ENCODE data around the gene NSFL1C.

The NSFL1C gene

DNA sequence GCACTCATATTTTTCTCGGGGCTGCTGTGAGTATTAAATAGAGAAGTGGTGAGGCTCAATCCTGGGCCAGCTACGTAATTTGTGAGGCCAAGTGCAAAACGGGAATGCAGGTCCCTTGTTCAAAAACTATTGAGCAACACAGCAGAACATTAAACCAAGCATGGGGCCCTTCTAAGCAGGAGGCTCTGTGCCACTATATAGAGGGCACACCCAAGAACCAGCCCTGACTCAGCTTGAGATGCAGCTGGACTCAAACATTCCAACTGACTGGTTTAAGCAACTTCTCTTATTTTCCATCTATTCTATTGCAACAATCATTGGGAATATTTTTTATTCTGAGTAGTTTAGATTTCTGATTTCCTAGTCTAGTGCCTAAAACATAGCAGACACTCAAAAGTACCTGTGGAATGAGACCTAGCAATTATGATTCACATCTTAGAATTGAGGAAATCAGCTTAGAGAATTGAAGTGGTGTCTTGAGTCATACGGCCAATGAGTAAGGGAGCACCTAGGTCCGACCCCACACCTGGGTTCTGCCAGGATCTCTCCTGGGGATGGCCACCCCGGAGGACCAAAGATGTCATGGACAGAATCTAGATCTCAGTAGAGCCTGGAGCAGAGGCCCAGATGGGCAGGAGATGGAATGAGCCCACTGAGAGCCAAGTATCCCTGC lies 23.3 kb upstream of the NSFL1C start:
- no peak overlapping the region for H3K27ac Mint-ChIP-seq
- peaks cover 77% of the 10 kb centered on the region for H3K27me3 Mint-ChIP-seq (ENCODE audit: low read depth, poor library complexity)
- no peak for DNase-seq
- peaks cover 11% of the 10 kb centered on the region for H3K4me1 Mint-ChIP-seq
- H3K4me3 Mint-ChIP-seq = no peak overlapping the region
- H3K36me3 Mint-ChIP-seq (ENCODE audit: low read depth) = no peaks in the 10 kb centered on the region
- H3K9me3 Mint-ChIP-seq = no peaks in the 10 kb centered on the region
- TF ChIP-seq, protein P1, sequence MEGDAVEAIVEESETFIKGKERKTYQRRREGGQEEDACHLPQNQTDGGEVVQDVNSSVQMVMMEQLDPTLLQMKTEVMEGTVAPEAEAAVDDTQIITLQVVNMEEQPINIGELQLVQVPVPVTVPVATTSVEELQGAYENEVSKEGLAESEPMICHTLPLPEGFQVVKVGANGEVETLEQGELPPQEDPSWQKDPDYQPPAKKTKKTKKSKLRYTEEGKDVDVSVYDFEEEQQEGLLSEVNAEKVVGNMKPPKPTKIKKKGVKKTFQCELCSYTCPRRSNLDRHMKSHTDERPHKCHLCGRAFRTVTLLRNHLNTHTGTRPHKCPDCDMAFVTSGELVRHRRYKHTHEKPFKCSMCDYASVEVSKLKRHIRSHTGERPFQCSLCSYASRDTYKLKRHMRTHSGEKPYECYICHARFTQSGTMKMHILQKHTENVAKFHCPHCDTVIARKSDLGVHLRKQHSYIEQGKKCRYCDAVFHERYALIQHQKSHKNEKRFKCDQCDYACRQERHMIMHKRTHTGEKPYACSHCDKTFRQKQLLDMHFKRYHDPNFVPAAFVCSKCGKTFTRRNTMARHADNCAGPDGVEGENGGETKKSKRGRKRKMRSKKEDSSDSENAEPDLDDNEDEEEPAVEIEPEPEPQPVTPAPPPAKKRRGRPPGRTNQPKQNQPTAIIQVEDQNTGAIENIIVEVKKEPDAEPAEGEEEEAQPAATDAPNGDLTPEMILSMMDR (IDR thresholded peaks at IDR 0.05) = no peak

DNA sequence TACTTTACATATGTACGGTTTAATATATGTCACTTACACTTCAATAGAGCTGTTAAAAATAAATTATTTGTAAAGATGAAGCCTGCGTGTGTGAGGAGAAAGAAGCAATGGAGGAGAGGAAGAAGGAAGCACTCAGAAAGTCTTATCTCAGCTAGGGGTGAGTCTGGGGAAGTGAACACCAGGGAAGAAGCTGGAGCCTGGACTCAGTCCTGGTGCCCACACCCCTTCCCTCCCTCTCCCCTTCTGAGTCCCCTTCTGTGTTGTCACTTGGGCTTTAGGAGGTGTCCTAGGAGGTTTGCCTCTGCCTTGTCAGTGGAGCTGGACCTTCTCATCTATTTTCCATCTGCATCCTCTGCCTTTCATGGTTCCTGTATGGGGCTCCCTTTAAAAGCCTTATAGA lies 22.7 kb upstream of the NSFL1C start:
- H3K27me3 Mint-ChIP-seq (ENCODE audit: low read depth, poor library complexity) = peaks cover 75% of the 10 kb centered on the region
- H3K36me3 Mint-ChIP-seq (ENCODE audit: low read depth) = no peaks in the 10 kb centered on the region
- no peak overlapping the region for H3K27ac Mint-ChIP-seq
- H3K9me3 Mint-ChIP-seq = no peaks in the 10 kb centered on the region
- peaks cover 6% of the 10 kb centered on the region for H3K4me1 Mint-ChIP-seq
- TF ChIP-seq, protein P1 (IDR thresholded peaks at IDR 0.05) = no peak
- H3K4me3 Mint-ChIP-seq = no peak overlapping the region
- no peak for DNase-seq

DNA sequence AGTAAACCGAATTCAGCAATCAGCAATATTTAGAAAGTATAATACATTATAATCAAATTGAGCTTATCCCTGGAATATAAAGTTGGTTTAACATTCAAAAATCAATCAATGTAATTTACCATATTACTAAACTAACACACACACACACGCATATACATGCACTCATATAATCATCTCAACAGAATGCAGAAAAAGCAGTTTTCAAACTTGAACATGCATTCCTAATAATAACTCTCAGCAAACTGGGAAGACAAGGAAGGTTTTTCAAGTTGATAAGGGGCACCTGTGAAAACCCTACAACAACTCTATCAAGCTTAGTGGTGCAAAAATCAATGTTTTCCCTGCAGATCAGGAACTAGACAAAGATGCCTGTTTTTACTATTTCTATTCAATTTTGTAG lies 19.9 kb upstream of the NSFL1C start:
- Mint-ChIP-seq H3K27me3 (ENCODE audit: low read depth, poor library complexity) (peaks cover 71% of the 10 kb centered on the region), H3K4me1 (no peaks in the 10 kb centered on the region), H3K4me3 (no peak overlapping the region), H3K36me3 (ENCODE audit: low read depth) (no peaks in the 10 kb centered on the region), H3K27ac (no peak overlapping the region), H3K9me3 (no peaks in the 10 kb centered on the region)
- TF ChIP-seq, protein P1 (IDR thresholded peaks at IDR 0.05) = no peak
- no peak for DNase-seq

DNA sequence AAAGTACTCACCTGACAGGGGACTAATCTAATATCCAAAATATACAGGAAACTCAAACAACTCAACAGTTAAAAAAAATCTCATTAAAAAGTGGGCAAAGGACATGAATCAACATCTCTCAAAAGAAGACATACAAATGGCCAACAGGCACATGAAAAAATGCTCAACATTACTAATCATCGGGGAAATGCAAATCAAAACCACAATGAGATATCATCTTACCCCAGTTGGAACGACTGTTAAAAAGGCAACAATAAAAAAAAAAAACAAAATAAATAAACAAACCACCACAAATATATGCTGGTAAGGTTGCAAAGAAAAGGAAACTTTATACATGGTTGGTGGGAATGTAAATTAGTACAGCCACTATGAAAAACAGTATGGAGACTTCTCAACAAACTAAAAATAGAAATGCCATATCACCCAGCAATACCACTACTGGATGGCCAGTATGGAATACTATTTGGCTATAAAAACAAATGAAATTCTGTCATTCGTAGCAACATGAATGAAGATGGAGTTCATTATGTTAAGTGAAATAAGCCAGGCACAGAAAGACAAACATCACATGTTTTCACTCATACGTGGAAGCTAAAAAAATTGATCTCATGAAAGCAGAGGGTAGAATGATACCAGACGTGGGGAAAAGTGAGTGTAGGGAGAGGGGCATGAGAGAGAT lies 17.9 kb upstream of the NSFL1C start:
- TF ChIP-seq, protein P1 (IDR thresholded peaks at IDR 0.05) = no peak
- Mint-ChIP-seq H3K9me3 (no peaks in the 10 kb centered on the region), H3K4me3 (no peak overlapping the region), H3K36me3 (ENCODE audit: low read depth) (no peaks in the 10 kb centered on the region), H3K27me3 (ENCODE audit: low read depth, poor library complexity) (peaks cover 56% of the 10 kb centered on the region), H3K4me1 (no peaks in the 10 kb centered on the region), H3K27ac (no peak overlapping the region)
- DNase-seq = no peak

DNA sequence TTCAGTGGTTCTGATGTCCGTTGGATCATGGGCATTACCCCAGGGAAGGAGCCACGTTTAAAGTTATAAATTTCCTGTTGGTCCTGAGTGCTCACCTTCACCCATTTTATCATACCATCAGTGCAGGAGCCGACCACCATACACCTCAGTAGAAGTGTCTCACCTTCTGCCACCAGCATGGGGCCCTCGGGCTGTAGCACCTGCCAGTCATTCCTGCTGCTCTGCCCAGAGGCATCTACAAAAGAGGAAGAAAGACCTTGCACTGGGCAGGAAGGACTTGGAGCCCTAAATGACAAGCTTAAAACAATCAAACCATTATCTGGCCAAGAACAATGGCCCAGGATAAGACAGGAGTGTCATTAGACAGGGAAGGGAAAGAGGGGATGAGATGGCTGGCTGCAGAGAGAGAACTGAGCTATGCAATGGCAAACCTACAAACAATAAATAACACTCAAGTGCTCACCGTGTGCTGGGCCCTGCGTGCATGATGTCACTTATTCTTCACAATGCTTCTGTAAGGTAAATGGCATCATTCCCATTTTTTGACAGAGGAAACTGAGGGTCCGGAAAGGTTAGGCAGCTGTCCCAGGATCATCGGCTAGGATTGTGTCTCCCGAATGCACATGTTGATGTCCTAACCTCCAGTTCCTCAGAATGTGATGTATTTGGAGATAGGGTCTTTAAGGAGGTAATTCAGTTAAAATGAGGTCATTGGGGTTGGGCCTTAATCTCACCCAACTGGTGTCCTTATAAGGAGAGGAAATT lies 13.4 kb upstream of the NSFL1C start:
- TF ChIP-seq, protein P1 (IDR thresholded peaks at IDR 0.05) = no peak
- H3K36me3 Mint-ChIP-seq (ENCODE audit: low read depth) = no peaks in the 10 kb centered on the region
- H3K27ac Mint-ChIP-seq = no peak overlapping the region
- H3K4me3 Mint-ChIP-seq = no peak overlapping the region
- peaks cover 28% of the 10 kb centered on the region for H3K27me3 Mint-ChIP-seq (ENCODE audit: low read depth, poor library complexity)
- no peaks in the 10 kb centered on the region for H3K9me3 Mint-ChIP-seq
- no peaks in the 10 kb centered on the region for H3K4me1 Mint-ChIP-seq
- DNase-seq = no peak

Data from nephron progenitor cell (in vitro differentiated cells).